ENCODE results near the gene MORN1.

Gene MORN1

GRCh38 chr1:2412773-2413494, 21.6 kb upstream of the MORN1 start:
- H3K27ac ChIP-seq (ENCODE audit: low read depth, low read length): peak overlapping the region; percentile 82
- H3K4me1 ChIP-seq (ENCODE audit: control insufficient read depth, insufficient read depth, low read length): peaks cover 10% of the 10 kb centered on the region
- peak overlapping the region; percentile 82 for H3K9ac ChIP-seq (ENCODE audit: low read length)
- H3K27me3 ChIP-seq (ENCODE audit: control insufficient read depth, insufficient read depth, low read length): peaks cover 6% of the 10 kb centered on the region; the same call in 1 of the 2 replicates
- H3K9me3 ChIP-seq (ENCODE audit: control insufficient read depth, insufficient read depth, low read depth, low read length): no peaks in the 10 kb centered on the region
- peak overlapping the region; percentile 86 for H3K4me3 ChIP-seq (ENCODE audit: low read depth, low read length)
- H3K36me3 ChIP-seq (ENCODE audit: control insufficient read depth, insufficient read depth, low read length): peaks cover 20% of the 10 kb centered on the region

DNA sequence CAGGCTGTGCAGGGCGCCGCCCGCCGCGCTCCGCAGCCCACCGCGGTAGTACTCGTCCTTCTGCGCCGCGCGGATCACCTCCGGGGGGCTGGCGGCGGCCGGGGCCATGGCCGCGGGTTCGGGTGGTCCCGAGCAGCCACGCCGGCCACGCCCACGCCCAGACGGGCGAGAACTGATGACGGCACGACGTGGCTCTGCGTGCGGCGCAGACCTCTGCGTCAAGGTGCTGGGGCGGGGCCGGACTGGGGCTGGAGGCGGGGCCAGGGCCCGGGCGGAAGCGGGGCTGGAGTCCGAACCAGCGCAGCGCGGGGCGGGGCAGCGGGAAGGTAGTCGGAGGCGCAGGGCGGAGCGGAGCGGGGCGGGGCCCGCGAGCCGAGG, 21.0 kb upstream of the MORN1 start, which contains the start of gene PEX10:
PEX10 (minus strand) TSS at position 170 of the 378 bp plus-strand sequence; CDS start at position 108, 62 bp downstream.
- Histone ChIP-seq H3K4me1 (ENCODE audit: control insufficient read depth, insufficient read depth, low read length) (peaks cover 10% of the 10 kb centered on the region), H3K27me3 (ENCODE audit: control insufficient read depth, insufficient read depth, low read length) (peaks cover under 1% of the 10 kb centered on the region; the same call in 1 of the 2 replicates), H3K27ac (ENCODE audit: low read depth, low read length) (peak within 1 kb of the TSS; percentile 82), H3K36me3 (ENCODE audit: control insufficient read depth, insufficient read depth, low read length) (peaks cover 24% of the 10 kb centered on the region), H3K9ac (ENCODE audit: low read length) (peak within 1 kb of the TSS; percentile 89), H3K4me3 (ENCODE audit: low read depth, low read length) (peak within 1 kb of the TSS; percentile 86), H3K9me3 (ENCODE audit: control insufficient read depth, insufficient read depth, low read depth, low read length) (no peaks in the 10 kb centered on the region)

GRCh38 chr1:2411801-2412394, 20.5 kb upstream of the MORN1 start:
- H3K9me3 ChIP-seq (ENCODE audit: control insufficient read depth, insufficient read depth, low read depth, low read length): no peaks in the 10 kb centered on the region
- peak overlapping the region; percentile 89 for H3K9ac ChIP-seq (ENCODE audit: low read length)
- H3K4me1 ChIP-seq (ENCODE audit: control insufficient read depth, insufficient read depth, low read length): peaks cover 10% of the 10 kb centered on the region
- peak overlapping the region; percentile 70; the same call in 1 of the 2 replicates for H3K27ac ChIP-seq (ENCODE audit: low read depth, low read length)
- H3K4me3 ChIP-seq (ENCODE audit: low read depth, low read length): peak overlapping the region; percentile 86
- no peaks in the 10 kb centered on the region; the same call in 1 of the 2 replicates for H3K27me3 ChIP-seq (ENCODE audit: control insufficient read depth, insufficient read depth, low read length)
- peaks cover 29% of the 10 kb centered on the region for H3K36me3 ChIP-seq (ENCODE audit: control insufficient read depth, insufficient read depth, low read length)

DNA sequence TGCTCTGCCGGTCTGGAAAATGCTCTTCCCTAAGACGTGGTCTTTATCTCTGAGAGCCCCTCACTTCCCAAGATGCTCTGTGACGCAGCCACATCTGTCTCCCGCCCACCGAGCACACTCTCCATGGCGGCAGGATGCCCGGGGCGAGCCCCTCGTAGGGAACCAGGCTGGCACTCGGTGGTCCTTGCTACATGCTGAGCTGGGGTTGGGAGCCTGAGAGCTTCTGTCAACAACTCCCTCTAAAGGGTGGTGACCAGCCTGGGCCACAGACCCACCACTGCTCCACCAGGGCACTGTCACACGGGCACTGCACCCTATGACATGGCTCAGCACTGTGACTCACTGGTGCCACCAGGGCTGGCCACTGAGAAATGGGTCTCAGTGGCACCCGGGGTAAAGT, 18.4 kb upstream of the MORN1 start:
- Histone ChIP-seq H3K4me3 (ENCODE audit: low read depth, low read length) (no peak overlapping the region), H3K36me3 (ENCODE audit: control insufficient read depth, insufficient read depth, low read length) (peaks cover 49% of the 10 kb centered on the region), H3K9ac (ENCODE audit: low read length) (no peak overlapping the region)

DNA sequence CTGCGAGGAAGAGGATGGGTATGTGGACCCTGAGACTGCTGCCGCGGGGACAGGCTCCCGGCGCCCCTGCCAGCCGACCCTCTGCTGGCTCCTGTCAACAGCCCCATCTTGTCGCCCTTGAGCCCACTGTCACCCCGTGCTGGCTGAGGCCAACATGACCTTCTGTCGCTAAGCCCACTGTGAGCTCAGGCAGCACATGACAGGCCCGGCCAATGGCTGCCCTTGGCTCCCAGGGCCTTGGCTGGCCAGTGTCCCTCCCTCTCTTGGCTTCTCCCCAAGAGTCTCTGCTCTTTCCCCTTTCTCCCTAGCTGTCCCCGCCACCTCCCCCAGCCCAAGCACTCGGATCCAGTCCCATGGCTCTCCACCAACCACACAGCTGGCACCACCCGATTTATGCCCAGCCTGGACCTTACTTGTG, 17.5 kb upstream of the MORN1 start:
- Histone ChIP-seq H3K36me3 (ENCODE audit: control insufficient read depth, insufficient read depth, low read length) (peaks cover 58% of the 10 kb centered on the region), H3K27me3 (ENCODE audit: control insufficient read depth, insufficient read depth, low read length) (no peaks in the 10 kb centered on the region), H3K27ac (ENCODE audit: low read depth, low read length) (no peak overlapping the region), H3K9me3 (ENCODE audit: control insufficient read depth, insufficient read depth, low read depth, low read length) (no peaks in the 10 kb centered on the region), H3K4me3 (ENCODE audit: low read depth, low read length) (no peak overlapping the region), H3K4me1 (ENCODE audit: control insufficient read depth, insufficient read depth, low read length) (peaks cover 6% of the 10 kb centered on the region), H3K9ac (ENCODE audit: low read length) (no peak overlapping the region)

More for the DNA sequence above, 18.4 kb upstream of the MORN1 start:
- Histone ChIP-seq H3K27me3 (ENCODE audit: control insufficient read depth, insufficient read depth, low read length) (no peaks in the 10 kb centered on the region), H3K4me1 (ENCODE audit: control insufficient read depth, insufficient read depth, low read length) (peaks cover 10% of the 10 kb centered on the region), H3K9me3 (ENCODE audit: control insufficient read depth, insufficient read depth, low read depth, low read length) (no peaks in the 10 kb centered on the region), H3K27ac (ENCODE audit: low read depth, low read length) (no peak overlapping the region)

DNA sequence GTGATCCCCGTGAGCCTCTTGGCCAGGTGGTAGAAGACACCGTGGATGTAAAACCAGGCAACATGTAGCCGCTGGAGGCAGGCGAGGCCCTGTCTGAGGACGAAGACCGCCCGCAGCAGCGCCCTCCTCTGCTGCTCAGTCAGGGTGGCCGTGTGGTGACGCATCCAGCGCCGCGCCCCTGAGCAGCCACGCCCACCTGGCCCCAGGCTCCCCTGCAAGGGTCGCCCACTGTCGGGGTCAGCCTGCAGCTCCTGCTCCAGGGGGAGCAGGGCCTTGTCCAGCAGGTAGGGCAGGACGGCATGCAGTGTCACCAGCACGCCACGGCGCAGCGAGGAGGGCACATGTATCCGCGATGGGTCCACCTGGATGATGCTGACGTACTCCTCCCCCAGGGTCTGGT, 17.1 kb upstream of the MORN1 start:
- Histone ChIP-seq H3K9me3 (ENCODE audit: control insufficient read depth, insufficient read depth, low read depth, low read length) (no peaks in the 10 kb centered on the region), H3K36me3 (ENCODE audit: control insufficient read depth, insufficient read depth, low read length) (peaks cover 61% of the 10 kb centered on the region), H3K9ac (ENCODE audit: low read length) (no peak overlapping the region), H3K4me3 (ENCODE audit: low read depth, low read length) (no peak overlapping the region), H3K27me3 (ENCODE audit: control insufficient read depth, insufficient read depth, low read length) (no peaks in the 10 kb centered on the region), H3K27ac (ENCODE audit: low read depth, low read length) (no peak overlapping the region), H3K4me1 (ENCODE audit: control insufficient read depth, insufficient read depth, low read length) (peaks cover 1% of the 10 kb centered on the region; the same call in 1 of the 2 replicates)

GRCh38 chr1:2407991-2408275, 16.6 kb upstream of the MORN1 start:
- no peak overlapping the region for H3K27ac ChIP-seq (ENCODE audit: low read depth, low read length)
- no peaks in the 10 kb centered on the region for H3K27me3 ChIP-seq (ENCODE audit: control insufficient read depth, insufficient read depth, low read length)
- no peak overlapping the region for H3K9ac ChIP-seq (ENCODE audit: low read length)
- no peaks in the 10 kb centered on the region for H3K4me1 ChIP-seq (ENCODE audit: control insufficient read depth, insufficient read depth, low read length)
- H3K36me3 ChIP-seq (ENCODE audit: control insufficient read depth, insufficient read depth, low read length): peaks cover 66% of the 10 kb centered on the region
- no peak overlapping the region for H3K4me3 ChIP-seq (ENCODE audit: low read depth, low read length)
- no peaks in the 10 kb centered on the region for H3K9me3 ChIP-seq (ENCODE audit: control insufficient read depth, insufficient read depth, low read depth, low read length)

DNA sequence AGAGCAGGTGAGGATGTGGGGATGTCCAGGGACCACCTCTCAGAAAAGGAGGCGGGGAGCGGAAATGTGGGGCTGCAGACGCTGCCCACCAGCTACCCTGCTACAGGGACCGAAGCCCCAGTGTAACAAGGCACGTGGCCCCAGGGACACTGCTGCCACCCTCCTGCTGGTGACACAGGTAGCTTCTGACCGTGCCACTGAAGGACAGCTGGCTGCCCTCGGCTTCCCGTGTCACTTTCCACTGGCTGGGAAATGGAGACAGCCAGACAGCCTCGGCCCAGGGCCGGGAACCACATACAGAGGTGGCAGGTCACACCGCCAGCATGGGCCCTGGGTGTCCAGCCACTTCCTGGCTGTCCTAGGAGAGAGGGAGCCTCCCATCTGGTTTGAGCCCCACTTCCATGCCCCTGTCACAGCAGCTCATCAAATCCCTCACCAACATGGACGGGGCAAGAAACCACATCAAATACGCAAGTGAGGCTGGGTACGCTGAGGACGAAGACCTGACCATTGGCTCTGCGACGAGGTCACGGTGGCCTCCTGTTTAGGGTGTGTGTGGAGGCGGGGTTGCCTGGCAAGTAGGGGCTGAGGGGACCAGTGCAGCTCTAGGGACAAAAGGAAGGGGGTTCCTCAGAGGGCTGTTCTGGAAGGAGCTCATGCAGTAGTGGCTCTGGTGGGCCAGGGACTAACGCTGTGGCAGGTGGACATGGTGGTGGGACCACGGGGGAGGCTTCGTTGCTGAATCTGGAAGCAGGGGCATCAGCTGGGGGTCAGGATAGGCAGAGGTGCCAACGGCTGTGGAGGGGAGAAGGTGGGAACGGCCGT, 16.0 kb upstream of the MORN1 start:
- Histone ChIP-seq H3K4me3 (ENCODE audit: low read depth, low read length) (no peak overlapping the region), H3K27me3 (ENCODE audit: control insufficient read depth, insufficient read depth, low read length) (no peaks in the 10 kb centered on the region), H3K27ac (ENCODE audit: low read depth, low read length) (no peak overlapping the region), H3K9me3 (ENCODE audit: control insufficient read depth, insufficient read depth, low read depth, low read length) (no peaks in the 10 kb centered on the region), H3K36me3 (ENCODE audit: control insufficient read depth, insufficient read depth, low read length) (peaks cover 72% of the 10 kb centered on the region), H3K4me1 (ENCODE audit: control insufficient read depth, insufficient read depth, low read length) (no peaks in the 10 kb centered on the region), H3K9ac (ENCODE audit: low read length) (no peak overlapping the region)

GRCh38 chr1:2406451-2407041, 15.2 kb upstream of the MORN1 start:
- Histone ChIP-seq H3K36me3 (ENCODE audit: control insufficient read depth, insufficient read depth, low read length) (peaks cover 80% of the 10 kb centered on the region), H3K9ac (ENCODE audit: low read length) (no peak overlapping the region), H3K4me3 (ENCODE audit: low read depth, low read length) (no peak overlapping the region), H3K27me3 (ENCODE audit: control insufficient read depth, insufficient read depth, low read length) (no peaks in the 10 kb centered on the region), H3K9me3 (ENCODE audit: control insufficient read depth, insufficient read depth, low read depth, low read length) (no peaks in the 10 kb centered on the region), H3K27ac (ENCODE audit: low read depth, low read length) (no peak overlapping the region), H3K4me1 (ENCODE audit: control insufficient read depth, insufficient read depth, low read length) (no peaks in the 10 kb centered on the region)

DNA sequence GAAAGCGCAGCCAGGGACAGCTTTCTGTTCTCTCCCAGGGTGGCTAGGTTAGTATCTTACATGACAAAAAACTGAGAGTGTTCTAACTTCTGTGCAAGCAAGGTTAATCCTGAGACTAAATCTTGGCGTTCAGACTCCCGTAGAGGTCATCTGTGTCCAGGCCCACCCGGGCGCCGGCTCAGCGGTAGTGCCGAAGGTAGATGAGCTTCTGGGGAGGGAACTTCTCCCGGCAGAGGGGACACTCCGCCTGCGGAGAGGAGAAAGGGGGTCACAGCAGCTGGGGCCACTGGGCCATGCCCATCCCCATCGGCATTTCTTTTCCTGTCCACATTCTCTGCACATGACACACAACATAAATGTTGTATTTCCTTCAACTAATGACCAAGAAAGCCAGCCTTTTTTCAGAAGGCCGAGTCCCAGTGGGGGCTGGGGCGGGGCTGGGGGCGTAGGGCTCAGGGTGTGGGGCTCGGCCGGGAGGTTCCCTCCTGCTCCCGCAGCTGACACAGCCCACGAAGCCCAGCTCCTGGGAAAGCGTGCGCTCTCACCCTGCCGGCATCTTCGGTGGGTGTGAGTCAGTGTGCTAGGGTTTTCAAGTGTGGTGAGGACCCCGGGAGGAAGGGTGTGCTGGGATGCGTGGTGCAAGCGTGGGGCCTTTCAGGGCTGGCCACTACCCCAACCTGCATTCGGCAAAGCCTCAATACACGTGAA, 14.4 kb upstream of the MORN1 start:
- Histone ChIP-seq H3K9me3 (ENCODE audit: control insufficient read depth, insufficient read depth, low read depth, low read length) (no peaks in the 10 kb centered on the region), H3K4me1 (ENCODE audit: control insufficient read depth, insufficient read depth, low read length) (no peaks in the 10 kb centered on the region), H3K27me3 (ENCODE audit: control insufficient read depth, insufficient read depth, low read length) (no peaks in the 10 kb centered on the region), H3K4me3 (ENCODE audit: low read depth, low read length) (no peak overlapping the region), H3K36me3 (ENCODE audit: control insufficient read depth, insufficient read depth, low read length) (peaks cover 85% of the 10 kb centered on the region), H3K27ac (ENCODE audit: low read depth, low read length) (no peak overlapping the region), H3K9ac (ENCODE audit: low read length) (no peak overlapping the region)

Data from HUES6 (cell line).